Inferior parietal cortex (tissue), 1 donor: ENCODE results near the gene ATP13A3.

Experiments
- DNase-seq: peaks from one replicate; pipeline ENCODE4 v3.0.0-alpha.2; 2016; ENCODE audit errors: extremely low spot score

Gene ATP13A3

DNA sequence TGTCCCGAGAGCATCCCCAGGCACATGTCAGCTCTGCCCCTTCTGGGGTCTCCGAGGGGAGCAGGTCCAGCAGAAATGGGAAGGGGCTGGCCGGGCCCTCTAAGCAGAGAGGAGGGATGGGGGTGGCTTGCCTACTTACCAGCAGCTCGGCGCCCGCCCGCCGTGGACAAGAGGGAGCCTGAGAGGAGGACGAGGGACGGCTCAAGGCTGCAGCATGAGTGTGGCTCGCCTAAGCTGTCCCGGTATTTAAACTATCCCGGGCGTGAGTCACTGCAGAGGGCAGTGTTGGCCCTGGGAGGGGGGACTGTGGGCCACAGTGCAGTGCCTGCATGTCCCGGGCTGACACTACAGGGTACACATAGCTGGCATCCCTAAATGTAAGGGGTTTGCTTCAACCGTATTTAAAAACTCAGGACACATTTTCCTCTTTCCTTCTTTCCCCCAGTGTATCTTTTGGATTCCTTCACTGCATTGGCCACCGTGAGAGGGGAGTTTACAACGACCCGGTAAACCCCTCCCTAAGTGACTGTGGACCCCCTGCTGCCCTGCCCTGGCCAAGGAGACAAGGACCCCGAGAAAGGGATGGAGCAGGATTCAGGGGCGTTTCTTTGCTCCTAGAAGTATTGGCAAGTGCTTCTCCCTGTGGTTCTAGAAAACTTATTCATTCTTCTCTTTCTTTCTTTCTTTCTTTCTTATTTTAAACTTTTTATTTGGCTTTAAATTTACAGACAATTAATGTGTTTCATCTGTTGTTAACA is 117.1 kb downstream of the ATP13A3 start, which contains the start of gene LRRC15:
Gene LRRC15 (minus strand): TSS at position 222 of the 758 bp plus-strand sequence. CDS start 8,700 bp downstream, outside the sequence.
- DNase-seq: no peak

GRCh38 chr3:194368918-194369317 is 117.9 kb downstream of the ATP13A3 start:
- DNase-seq: no peak

DNA sequence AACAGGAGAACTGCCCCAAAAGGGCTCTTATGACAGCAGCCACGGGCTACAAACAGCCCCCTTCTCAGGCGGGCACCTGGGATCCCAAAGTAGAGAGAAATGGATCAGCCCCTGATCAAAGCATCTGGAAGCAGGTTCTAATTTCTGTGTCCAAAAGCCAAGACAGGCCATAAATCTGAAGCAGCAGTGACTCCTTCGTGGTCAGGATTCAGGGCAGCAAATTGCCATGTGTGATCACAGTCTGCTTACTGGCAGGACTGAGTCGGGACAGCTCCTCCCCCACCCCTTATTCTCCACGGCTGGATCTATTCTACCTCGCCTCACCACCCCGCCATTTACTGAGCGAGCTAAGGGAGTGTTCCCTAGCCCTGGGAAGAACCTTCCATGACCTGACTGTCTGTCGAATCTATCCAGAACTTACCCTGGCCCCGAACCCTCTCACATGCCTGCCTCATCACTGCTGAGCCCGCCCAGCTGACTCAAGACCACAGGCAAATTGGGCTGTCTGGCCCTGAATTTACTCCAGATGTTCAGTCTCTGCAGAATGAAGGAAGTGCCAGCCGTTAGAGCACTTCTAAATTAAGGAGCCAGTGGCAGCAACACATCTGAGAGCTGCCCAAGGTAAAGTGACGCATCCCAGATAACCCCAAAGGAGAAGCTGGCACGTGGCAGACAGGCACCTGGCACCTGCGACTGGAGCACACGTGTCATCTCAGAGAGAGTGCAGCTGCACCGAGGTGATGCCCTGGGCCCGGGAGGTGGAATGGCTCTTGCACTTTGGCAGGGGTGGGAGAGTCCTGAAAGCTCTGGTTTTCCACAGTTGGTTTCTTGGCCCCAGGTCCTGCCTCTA is 118.6 kb downstream of the ATP13A3 start:
- DNase-seq: no peak

DNA sequence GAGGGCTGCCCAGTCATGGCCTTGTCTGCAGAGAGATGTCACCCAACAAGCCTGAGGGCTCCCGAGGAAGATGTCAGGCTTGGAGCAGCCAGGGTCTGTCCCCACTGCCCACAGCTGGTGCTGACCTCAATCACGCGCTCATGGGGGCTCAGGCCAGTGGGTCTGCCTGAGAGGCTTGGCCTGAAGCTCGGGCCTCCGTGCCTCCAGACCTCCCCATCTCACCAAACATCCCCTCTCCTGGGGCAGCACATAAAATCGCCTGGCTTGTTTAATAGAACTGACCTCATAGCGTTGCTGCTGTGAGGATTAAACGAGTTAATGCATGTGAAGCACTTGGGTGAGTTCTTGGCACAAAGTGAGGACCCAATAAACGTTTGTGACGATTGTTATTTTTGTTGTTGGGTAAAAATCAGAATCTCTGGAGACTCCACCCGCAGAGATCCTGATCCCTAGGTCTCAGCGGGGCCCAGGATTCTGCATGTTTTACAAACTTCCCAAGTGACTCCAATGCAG is 120.8 kb downstream of the ATP13A3 start:
- DNase-seq: no peak

GRCh38 chr3:194365526-194365925 is 121.3 kb downstream of the ATP13A3 start:
- DNase-seq: no peak

DNA sequence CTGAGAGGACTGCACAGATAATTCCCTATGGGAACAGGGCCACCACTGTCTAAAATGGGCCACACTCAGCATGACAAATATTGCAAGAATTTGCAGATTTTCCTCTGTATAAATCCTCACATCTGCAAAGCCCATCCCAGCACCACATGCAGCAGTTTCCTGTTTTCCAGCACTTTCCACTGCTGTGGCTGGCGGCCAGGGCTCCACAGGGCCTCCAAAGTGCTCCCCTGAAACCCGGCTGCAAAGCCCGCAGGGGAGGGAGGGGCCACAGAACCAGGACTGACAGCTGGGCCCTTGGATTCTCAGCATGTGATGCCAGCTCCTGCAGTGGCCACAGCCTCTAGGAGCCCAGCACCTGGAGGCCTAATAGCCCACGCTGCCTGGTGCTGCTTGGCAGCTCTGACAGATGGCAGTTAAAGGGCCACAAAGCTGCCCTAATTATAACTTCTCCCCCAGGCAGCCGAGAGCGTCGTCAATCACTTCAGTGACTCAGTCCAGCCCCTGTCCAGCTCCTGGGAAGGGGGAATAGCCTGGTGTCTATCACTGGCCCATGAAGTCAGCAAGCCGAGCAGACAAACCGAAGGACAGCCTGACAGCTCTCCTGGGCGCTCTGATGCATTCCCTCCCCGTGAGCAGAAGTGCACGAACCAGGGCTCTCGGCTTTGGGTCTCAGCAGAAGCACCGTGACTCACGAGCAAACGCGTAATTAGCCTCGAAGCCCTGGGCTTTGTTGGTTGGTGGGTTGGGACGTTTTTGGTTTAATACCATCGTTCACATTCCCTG is 122.0 kb downstream of the ATP13A3 start:
- DNase-seq: no peak

GRCh38 chr3:194364314-194364651 is 122.5 kb downstream of the ATP13A3 start:
- DNase-seq: no peak

- DNase-seq: no peak
These were observed 126.2 kb downstream of the ATP13A3 start for GRCh38 chr3:194360568-194360967.

GRCh38 chr3:194357681-194358080 is 129.1 kb downstream of the ATP13A3 start:
- no peak for DNase-seq

GRCh38 chr3:194355379-194355778 is 131.4 kb downstream of the ATP13A3 start:
- DNase-seq: no peak

GRCh38 chr3:194354315-194354714 is 132.5 kb downstream of the ATP13A3 start:
- no peak for DNase-seq
